Measurements from ENCODE around the gene RASGRP4. TPM values are rescaled to one million over a fixed set of nuclear protein-coding genes. Genes with fewer than 3 reads are reported as not detected.

Gene RASGRP4
- total RNA-seq, 1 donor from 2014 or later = 13.5 TPM

DNA sequence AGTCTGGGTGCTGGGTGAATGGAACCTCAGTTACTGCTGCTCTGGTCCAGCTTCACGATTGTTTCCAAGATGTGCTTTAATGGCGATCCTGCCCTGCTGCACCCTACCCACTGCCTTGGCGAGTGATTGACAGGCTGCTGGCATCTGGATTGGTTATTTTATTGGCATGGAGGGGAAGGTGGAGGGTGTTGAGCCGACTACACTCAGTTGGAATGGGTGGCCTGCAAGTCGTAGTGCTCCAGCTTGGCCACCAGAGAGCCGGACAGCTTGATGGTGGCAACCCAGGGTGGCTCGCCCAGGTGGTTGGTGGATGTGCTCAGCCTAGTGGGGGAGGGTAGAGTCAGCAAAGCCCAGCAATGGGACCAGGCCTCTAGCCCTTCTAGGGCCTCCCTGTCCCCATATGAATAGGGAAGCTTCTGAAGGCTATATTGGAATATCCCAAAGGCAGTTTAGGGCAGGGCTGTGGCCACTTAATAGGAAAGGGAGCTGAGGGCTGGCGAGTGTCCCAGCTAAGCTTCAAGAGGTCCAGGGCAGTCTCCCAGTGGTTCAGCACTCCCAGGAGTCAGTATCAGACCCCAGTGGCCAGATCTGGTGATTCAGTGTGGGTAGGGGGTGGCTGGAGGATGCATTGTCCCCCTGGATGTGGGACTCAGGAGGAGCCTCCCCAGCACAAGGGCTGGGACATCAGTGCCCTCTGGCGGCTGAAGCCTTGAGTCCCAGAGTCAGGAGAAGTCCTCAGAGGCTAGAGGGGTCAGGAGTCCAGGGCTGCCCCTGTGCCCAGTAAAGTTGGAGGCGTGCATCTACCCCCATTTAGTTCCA lies 41.6 kb downstream of the RASGRP4 start:
- Histone ChIP-seq H3K27ac (no peak overlapping the region), H3K9me3 (no peaks in the 10 kb centered on the region), H3K27me3 (ENCODE audit: low read depth) (peaks cover 12% of the 10 kb centered on the region), H3K36me3 (peaks cover 47% of the 10 kb centered on the region), H3K4me3 (no peak overlapping the region), H3K4me1 (peaks cover 31% of the 10 kb centered on the region)
- intact Hi-C loops (cut with DNase I) = no loop called here
- no peak for DNase-seq
- TF ChIP-seq, protein P1, sequence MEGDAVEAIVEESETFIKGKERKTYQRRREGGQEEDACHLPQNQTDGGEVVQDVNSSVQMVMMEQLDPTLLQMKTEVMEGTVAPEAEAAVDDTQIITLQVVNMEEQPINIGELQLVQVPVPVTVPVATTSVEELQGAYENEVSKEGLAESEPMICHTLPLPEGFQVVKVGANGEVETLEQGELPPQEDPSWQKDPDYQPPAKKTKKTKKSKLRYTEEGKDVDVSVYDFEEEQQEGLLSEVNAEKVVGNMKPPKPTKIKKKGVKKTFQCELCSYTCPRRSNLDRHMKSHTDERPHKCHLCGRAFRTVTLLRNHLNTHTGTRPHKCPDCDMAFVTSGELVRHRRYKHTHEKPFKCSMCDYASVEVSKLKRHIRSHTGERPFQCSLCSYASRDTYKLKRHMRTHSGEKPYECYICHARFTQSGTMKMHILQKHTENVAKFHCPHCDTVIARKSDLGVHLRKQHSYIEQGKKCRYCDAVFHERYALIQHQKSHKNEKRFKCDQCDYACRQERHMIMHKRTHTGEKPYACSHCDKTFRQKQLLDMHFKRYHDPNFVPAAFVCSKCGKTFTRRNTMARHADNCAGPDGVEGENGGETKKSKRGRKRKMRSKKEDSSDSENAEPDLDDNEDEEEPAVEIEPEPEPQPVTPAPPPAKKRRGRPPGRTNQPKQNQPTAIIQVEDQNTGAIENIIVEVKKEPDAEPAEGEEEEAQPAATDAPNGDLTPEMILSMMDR (IDR thresholded peaks at IDR 0.05) = no peak
- ATAC-seq = no peak

DNA sequence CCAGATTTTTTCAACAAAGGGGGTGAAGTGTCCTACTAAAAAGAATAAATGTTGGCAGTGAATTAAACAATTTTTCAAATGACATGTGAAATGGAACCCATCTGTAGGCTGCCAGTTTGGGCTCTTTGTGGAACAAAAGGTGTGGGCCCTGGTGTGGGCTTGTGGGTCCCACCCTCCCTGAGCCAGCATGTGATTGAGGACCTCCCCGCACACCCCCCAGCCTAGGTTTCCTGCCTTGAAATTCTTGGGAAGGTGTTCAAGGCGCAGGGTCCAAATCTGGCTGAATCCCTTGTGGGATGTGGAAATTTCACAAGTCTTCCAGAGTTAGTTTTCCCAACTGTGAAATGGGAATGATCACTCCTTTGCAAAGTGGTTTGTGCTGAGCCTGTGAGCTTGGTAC lies 42.3 kb downstream of the RASGRP4 start:
- DNase-seq (no peak), ATAC-seq (no peak)
- H3K4me1 ChIP-seq = peaks cover 25% of the 10 kb centered on the region
- H3K27ac ChIP-seq = no peak overlapping the region
- TF ChIP-seq, protein P1 (IDR thresholded peaks at IDR 0.05) = no peak
- H3K27me3 ChIP-seq (ENCODE audit: low read depth) = peaks cover 12% of the 10 kb centered on the region
- H3K36me3 ChIP-seq = peaks cover 53% of the 10 kb centered on the region
- H3K9me3 ChIP-seq = no peaks in the 10 kb centered on the region
- no peak overlapping the region for H3K4me3 ChIP-seq
- intact Hi-C loops (cut with DNase I) = no loop called here

DNA sequence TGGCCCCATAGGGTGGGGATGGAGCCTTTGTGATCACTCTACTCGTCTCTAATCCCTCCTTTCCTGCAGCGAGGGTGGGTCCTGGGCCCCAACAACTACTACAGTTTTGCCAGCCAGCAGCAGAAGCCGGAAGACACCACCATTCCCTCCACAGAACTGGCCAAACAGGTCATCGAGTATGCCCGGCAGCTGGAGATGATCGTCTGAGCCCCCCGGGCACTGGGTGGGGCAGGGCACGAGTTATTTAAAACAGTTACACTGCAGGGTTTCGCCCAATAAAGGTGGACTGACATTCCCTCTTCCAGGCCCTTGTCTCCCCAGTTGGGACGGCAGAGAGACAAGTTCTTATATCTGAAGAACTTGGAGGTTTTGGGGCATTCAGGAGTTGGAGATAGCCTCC lies 42.8 kb downstream of the RASGRP4 start:
- TF ChIP-seq, protein P1 (IDR thresholded peaks at IDR 0.05) = no peak
- Histone ChIP-seq H3K27me3 (ENCODE audit: low read depth) (peaks cover 12% of the 10 kb centered on the region), H3K27ac (no peak overlapping the region), H3K4me1 (peaks cover 20% of the 10 kb centered on the region), H3K4me3 (no peak overlapping the region), H3K9me3 (no peaks in the 10 kb centered on the region), H3K36me3 (peaks cover 57% of the 10 kb centered on the region)
- DNase-seq = no peak
- intact Hi-C loops (cut with DNase I) = no loop called here
- no peak for ATAC-seq

DNA sequence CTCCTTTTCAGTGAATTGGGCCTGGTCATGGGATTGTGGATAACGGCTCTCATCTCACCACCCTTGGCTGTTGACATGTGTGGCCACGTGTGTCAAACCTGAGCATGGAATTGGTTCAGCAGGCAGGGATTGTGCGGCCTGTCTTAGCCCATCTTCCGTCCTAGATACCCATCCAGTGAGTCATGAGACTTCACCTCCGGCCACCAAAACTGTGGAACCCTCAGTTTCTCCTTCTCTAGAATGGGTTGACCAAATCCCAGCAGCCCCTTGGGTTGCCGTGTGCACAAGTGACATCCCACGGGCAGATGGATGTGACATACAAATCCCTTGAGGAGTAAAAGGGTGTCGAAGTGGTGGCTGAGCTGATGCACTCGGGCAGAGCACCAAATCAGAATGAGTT lies 44.9 kb downstream of the RASGRP4 start:
- Histone ChIP-seq H3K9me3 (no peaks in the 10 kb centered on the region), H3K27me3 (ENCODE audit: low read depth) (peaks cover 12% of the 10 kb centered on the region), H3K27ac (no peak overlapping the region), H3K4me3 (no peak overlapping the region), H3K36me3 (peaks cover 77% of the 10 kb centered on the region), H3K4me1 (peaks cover 9% of the 10 kb centered on the region)
- TF ChIP-seq, protein P1 (IDR thresholded peaks at IDR 0.05) = no peak
- ATAC-seq (no peak), DNase-seq (no peak)
- intact Hi-C loops (cut with DNase I) = no loop called here

DNA sequence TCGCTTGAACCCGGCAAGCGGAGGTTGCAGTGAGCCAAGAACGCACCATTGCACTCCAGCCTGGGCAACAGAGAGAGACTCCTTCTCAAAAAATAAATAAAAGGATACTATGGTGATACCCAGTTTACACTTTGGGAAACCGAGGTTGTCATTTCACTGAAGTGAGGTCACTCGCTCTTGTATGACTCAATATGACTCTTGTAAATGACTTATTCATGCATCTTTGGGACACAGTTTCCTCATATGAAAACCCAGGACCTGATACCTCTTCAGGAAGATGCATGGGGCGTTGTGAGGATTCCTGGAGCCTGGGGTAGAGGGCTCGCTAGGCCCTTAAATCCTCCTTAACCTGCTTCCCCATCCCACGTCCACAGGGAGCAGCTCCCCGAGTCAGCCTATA lies 47.2 kb downstream of the RASGRP4 start:
- TF ChIP-seq, protein P1 (IDR thresholded peaks at IDR 0.05) = no peak
- Histone ChIP-seq H3K36me3 (peaks cover 74% of the 10 kb centered on the region), H3K4me3 (no peak overlapping the region), H3K27ac (no peak overlapping the region), H3K27me3 (ENCODE audit: low read depth) (no peaks in the 10 kb centered on the region), H3K4me1 (peaks cover 17% of the 10 kb centered on the region), H3K9me3 (no peaks in the 10 kb centered on the region)
- ATAC-seq = no peak
- intact Hi-C loops (cut with DNase I) = no loop called here
- no peak for DNase-seq

Measured in lower lobe of right lung (tissue), 2 donors.